ENCODE results near the gene RNU1-4.
"Not testable (repeated sequence)": the region's sequence is repeated elsewhere in the genome, so short reads cannot be mapped to it uniquely, and the experiment has no call there.

RNU1-4 gene

GRCh38 chr1:16709659-16710087 is 30.6 kb upstream of the RNU1-4 start:
- peak; percentile 27 for DNase-seq

- not testable (repeated sequence) for DNase-seq
Measured at GRCh38 chr1:16710618-16711017, 29.7 kb upstream of the RNU1-4 start.

DNA sequence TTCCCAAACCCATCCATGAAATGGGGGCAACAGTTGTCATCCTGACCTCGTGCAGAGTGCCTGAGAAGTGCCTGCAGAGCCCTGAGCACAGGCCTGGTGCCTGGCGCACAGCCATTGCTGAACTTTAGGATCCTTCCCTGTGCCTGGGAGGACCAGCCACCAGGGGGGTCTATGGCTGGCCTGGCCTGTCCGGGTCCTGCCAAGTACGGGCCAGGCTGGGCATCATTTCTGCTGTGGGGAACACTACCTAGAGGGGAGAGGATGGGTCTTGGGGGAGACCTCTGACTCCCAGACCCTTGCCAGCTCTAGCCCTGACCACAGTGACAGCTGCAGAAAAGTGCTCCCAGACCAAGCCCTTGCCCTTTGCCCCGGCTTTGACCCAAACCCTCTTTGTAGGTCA is 28.2 kb upstream of the RNU1-4 start:
- DNase-seq: not testable (repeated sequence)

DNA sequence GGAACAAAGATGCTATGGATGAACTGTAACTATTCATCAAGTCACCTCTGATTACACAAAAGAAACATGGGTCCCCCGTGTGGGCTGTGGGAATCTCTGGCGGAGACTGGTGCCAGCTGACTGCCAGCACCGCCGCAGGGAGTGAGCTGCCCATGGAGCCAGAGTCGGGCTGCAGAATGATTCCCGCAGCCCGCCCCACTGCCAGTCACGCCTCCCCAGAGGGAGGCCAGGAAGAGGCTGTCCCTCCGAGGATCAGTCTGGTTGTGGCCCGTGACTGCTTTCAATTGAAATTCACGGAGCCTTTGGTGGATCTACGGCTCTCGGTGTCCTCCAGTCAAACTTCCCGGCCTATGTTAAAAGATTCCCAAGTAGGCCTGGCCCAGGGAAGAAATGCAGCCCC is 27.7 kb upstream of the RNU1-4 start:
- DNase-seq: not testable (repeated sequence)

DNA sequence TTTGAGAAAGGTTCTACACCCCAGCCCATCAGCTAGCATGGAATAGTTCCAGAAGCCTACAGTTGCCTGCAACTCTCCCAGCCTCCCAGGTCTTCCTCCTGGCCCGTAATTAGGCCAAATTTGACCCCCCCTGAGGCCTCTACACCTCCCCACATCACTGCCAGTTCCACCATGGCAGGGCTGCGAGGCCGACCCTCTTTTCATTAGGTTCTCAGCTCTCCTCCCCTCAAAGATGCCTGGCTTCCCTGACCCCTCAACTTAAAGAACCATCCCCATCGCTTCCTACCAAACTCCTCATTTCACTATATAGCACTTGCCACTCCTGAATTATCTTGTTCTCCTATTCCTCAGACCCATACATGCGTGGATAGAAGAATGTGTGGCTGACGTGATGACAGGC is 27.3 kb upstream of the RNU1-4 start:
- DNase-seq: not testable (repeated sequence)

GRCh38 chr1:16713480-16713879 is 26.8 kb upstream of the RNU1-4 start:
- not testable (repeated sequence) for DNase-seq

- DNase-seq: no peak
Measured at GRCh38 chr1:16716691-16717335, 23.5 kb upstream of the RNU1-4 start.

- DNase-seq: no peak
Measured at GRCh38 chr1:16717336-16718098, 22.8 kb upstream of the RNU1-4 start.

GRCh38 chr1:16718099-16718907 is 22.0 kb upstream of the RNU1-4 start:
- DNase-seq: not testable (repeated sequence)

DNA sequence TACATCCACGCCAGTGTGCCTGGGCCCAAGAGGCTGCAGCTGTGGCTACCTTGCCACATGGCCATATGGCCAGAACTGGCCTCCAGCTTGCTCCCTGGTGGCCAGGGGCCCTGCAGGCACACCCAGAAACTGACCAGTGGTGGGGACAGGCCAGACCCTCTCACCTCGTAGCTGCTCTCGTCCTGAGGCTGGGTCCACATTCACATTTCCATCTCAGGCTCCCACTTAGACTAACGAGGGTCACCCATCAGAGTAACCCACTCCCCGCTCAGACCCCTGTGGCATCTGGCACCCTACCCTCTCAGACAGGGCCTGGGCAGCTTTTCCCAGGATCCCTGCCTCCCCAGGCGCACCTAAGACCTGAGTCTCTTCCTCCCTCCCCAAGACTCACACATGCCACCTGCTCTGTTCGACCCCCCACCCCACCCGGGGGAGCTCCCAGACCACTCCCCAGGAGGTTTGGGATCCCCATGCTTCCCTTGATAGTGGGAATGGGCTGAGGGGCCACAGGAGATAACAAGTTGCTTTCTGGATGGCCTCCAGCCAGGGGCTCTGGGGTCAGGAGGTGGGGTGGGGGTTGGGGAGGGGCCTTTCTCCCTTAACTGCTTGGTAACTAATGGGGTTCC is 21.3 kb upstream of the RNU1-4 start:
- no peak for DNase-seq

DNA sequence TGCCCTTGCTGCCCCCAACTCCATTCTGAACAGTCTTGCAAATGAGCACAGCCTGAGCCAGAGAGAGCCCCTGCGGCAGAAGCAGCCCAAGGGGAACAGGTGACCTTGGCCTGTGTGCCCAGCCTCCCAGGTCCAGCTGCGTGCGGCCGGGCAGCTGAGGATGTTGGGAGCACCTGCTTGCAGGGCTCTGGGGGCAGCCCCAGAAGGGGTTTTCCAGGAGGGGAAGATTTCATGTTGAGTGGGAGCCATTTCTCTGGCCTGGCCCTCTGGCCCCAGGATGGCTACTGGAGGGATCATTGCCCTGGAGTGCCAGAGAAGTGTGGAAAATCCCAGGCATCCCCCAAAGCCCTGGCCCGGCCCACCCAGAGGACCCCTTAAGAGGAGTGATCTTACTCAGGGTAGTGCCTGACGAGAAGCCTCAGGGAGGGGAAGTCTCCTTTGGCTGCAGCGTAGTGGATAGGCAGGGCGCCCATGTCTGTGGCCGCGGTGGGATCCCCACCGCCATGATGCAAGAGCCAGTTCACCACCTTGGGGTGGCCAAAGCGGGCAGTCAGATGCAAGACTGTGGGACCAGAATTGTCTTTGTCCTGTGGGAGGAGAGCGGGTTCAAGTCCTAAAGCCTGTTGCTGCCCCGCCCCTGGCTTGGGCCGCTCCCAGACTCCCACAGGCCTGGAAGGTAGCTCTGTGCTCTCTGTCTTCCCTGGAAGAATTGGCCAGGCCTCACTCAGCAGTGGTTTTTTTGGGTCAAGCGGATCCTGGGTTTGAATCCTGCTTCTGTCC is 20.6 kb upstream of the RNU1-4 start:
- no peak for DNase-seq

GRCh38 chr1:16720351-16721223 is 19.7 kb upstream of the RNU1-4 start:
- DNase-seq: no peak

DNA sequence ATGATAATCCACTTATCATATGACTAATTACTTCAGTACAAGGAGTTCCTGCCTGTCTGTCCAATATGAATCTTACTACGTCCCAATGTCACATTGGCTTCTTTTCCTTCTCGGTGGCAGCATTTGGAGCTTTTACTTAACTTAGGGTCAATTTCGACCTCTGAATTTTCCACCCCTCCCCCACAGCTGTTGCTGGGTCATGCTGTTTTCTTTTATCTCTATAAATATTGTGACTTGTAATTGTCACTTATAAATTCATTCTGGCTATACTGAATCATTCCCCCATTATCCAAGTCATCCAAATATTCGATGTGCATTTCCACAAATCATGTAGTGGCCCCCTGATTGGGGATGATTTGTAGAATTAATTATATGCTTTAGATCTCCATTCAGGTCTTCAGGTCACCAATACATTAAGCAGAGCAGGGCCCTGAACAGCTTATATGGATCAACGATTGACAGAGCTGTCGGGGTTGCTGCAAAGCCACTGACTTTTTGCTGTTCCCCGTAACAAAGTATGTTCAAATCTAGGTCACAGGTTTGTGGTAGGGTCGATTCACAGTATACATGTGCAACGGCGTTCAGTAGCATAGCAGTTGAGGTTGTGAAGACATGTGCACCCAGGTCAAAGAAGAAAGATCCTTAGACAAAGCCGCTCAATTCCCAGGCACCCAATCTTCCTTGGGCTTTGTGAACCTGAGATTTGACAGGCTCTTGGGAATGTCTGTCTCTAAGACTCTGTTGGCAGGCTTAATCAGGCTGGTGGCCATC is 18.3 kb upstream of the RNU1-4 start:
- DNase-seq: no peak

GRCh38 chr1:16724718-16725438 is 15.4 kb upstream of the RNU1-4 start:
- no peak for DNase-seq

DNA sequence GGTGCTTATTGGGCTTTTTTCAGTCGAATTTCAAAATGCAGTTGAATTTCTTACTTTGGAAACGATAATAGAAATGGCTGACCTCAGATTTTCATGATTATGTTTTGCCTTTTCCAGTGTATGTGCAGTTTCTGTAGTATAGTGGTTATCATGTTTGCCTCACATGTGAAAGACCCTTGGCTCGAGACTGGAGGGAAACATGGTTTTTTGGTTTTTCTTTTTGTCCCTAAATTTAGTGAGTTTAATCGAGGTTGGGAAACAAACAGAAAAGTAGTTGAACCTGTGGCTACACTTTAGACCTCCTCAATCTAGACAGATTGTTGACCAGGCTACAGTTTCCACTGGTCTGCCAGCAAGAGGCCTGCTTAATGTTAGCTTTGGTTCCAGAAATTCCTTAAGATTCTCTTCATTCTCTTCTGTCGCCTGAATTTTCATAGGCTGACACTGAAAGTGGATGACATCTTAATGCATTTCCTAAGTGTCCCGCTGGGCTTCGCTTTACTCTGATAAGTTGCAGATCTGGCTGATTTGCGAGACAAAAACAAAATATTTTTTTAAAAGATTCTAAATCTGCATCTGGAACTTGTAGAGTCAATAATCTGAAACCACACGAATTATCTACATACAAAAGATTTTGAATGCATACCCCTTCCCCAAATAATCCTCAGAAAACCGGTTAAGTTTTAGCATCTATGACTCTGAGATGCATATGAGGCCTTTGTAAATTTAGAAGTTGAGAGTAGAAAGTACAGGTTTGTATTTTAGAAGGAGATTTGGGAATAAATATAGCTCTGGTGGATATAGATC is 14.7 kb upstream of the RNU1-4 start:
- not testable (repeated sequence) for DNase-seq

- no peak for DNase-seq
Measured at GRCh38 chr1:16727190-16728111, 12.9 kb upstream of the RNU1-4 start.

- DNase-seq: not testable (repeated sequence)
Measured at GRCh38 chr1:16728243-16728949, 11.9 kb upstream of the RNU1-4 start.

Measured in NCI-H2171 (cell line).